Astrocyte of the spinal cord (primary cell): ENCODE results near the gene NRF1.

ENCODE experiments used
- DNase-seq: peaks from one replicate; pipeline ENCODE4 v3.0.0; 2011; ENCODE audit warnings: low read depth, low spot score
- H3K4me3 ChIP-seq: 2 replicates; pipeline ENCODE4 v1.5.1; 2011; ENCODE audit warnings: low read depth, mild to moderate bottlenecking, low read length, moderate library complexity
- in situ Hi-C: cut with HindIII; loops from 2 replicates; pipeline ENCODE4 v1.10.0; 2017; ENCODE audit warnings: low sequenced_read_pairs
- TF ChIP-seq, protein P1 (sequence below): IDR thresholded peaks from 2 replicates; pipeline ENCODE4 v1.5.1; 2012; ENCODE audit warnings: low read depth, mild to moderate bottlenecking, low read length, inconsistent platforms

Gene NRF1

DNA sequence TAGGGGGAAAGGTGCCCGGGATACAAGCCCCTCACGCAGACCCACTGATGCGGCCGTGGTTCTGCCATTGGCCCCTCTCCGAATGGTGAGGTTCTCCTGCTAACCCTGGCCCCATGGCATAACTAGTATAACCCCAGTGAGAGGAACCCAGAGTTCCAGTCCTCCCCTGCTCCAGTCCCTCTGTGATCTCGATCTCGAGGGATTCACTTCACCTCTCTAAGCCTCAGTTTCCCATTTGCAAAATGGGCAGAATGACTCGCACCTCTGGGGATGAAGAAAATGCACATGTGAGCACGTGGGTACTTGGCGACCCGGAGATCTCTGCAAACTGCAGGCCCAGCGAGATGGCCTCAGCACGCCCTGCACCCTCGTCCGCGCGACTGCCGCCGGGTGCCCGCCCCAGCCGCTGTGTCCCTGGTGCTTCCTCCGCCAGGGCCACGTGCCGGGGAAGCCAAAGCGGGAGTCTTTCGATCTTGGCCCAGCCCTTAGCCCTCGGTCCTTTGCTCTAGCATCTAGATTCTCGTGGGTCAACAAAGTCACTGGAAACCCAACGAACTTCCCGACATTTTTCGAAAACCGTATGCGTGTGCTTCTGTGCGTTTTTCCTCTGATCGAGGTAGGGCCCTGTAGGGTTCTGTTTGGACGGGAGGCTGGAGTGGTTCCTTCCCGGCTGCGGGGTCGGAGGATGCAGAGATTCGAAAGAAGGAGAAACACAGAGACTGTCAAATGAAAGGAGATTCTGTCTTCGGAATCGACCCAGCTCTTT, 171.5 kb downstream of the NRF1 start:
- H3K4me3 ChIP-seq = no peak overlapping the region
- in situ Hi-C loops = no loop called here
- no peak for DNase-seq
- TF ChIP-seq, protein P1, sequence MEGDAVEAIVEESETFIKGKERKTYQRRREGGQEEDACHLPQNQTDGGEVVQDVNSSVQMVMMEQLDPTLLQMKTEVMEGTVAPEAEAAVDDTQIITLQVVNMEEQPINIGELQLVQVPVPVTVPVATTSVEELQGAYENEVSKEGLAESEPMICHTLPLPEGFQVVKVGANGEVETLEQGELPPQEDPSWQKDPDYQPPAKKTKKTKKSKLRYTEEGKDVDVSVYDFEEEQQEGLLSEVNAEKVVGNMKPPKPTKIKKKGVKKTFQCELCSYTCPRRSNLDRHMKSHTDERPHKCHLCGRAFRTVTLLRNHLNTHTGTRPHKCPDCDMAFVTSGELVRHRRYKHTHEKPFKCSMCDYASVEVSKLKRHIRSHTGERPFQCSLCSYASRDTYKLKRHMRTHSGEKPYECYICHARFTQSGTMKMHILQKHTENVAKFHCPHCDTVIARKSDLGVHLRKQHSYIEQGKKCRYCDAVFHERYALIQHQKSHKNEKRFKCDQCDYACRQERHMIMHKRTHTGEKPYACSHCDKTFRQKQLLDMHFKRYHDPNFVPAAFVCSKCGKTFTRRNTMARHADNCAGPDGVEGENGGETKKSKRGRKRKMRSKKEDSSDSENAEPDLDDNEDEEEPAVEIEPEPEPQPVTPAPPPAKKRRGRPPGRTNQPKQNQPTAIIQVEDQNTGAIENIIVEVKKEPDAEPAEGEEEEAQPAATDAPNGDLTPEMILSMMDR = no peak

DNA sequence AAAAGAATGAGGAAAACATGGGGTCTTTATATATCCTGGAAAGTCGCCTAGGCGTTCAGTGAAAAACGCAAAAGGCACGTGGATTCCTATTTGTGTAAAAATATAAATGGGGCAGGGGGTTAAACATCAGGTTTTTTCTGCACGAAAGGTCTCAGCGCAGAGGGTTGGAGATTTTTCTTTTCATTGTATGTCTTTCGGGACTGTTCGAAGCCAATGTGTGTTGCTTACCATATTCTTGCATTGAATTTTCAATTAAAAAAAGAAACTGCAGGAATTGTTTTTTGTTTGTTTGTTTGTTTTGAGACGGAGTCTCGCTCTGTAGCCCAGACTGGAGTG, 172.0 kb downstream of the NRF1 start:
- no peak overlapping the region for H3K4me3 ChIP-seq
- no peak for DNase-seq

DNA sequence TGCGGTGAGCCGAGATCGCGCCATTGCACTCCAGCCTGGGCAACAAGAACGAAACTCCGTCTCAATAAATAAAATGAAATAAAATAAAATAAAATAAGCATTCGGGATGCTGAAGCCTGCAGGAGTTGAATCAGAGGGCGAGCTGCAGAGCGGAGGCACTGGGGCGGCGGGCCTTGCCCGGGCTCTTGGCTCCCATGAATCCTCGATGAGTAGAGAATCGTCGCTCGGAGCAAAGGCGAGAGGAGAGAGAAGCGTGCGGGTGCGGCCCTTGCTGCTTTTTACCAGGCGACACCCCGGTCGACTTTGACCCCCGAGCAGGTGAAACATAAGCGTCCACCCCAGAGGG, 172.9 kb downstream of the NRF1 start:
- DNase-seq = no peak
- TF ChIP-seq, protein P1 = no peak
- H3K4me3 ChIP-seq = no peak overlapping the region
- in situ Hi-C loops = no loop called here

More for the DNA sequence above, 172.0 kb downstream of the NRF1 start:
- TF ChIP-seq, protein P1 = no peak
- in situ Hi-C loops = no loop called here

DNA sequence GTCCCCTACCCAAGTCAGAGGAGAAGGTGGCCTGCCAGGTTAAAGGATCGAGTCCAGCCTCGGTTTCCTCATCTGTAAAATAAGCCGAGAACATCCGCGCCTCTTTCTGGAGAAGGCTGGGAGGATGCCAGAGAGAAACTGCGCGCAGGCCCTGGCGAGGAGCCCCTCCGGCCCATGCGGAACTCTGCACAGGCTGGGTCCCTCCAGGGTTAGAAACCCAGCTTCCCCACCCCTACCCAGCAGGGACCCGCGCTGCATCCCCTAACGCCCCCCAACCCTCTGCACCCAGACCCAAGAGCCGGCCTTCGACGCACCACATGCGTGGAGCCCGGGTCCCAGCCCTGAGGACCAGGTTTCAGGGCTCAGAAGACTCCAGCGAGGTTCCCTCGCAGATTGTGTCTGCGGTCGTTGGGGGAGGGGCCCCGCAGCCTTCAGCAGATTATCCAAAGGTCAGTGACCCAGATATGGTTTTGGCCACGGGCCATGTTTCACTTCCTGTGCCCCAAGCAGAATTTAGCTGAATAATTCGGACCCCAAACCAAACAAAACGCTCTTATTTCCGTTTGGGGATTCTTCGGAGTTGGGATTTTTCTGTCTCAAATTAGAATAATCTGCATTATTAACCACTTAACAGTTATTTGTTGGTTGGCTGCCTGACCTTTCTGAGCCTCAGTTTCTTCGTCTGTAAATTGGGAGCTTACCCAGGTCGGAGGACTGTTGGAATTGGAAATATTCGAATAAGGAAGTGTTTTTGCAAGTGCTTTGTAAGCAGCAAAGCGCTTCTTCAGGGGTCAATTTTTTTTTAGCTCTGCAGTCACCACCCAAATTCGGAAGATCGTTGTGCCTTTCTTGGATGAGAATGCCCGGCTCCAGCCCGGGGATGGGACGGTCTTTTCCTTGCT, 173.5 kb downstream of the NRF1 start:
- in situ Hi-C loops = no loop called here
- no peak overlapping the region for H3K4me3 ChIP-seq
- DNase-seq = no peak
- TF ChIP-seq, protein P1 = no peak

DNA sequence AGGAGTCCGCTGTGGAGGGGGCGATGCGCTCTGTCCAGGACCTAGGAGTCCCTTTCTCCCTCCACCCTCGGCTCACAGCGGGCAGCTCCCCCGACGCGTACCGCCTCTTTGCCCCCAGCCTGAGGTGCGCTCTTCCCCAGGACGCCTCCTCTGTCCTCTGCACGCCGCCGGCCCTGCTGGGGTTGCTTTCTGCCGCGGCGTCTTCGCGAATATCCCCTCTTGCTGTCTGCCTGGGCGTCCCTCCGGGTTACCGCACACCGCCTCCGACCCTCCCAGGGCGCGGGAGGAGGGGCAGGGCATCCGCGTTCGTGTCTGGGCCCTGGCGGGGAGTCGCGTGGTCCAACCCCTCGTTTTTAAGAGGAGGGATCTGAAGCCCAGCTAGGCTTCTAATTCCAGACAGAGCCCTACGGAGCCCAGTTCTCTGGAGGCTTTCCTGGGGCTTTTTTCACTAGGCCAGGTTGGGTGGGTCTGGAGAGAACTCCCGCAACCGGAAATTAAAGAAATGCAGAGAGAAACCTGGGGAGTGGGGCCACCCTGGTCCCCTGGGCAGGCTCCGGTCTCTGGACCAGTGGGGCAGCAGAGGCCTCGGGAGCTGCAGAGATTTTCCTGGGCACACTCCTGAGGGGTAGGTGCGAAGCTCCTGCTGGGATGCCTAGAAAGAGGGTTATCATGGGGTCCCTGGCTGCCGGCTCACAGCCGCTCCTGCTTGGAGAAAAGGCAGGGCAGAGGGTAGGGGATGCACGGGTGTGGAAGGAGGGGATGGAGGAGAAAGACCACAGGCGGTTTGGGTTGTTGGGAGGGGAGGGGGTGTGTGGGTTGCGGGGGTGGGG, 174.4 kb downstream of the NRF1 start:
- in situ Hi-C loops = no loop called here
- no peak for DNase-seq
- TF ChIP-seq, protein P1 = no peak
- H3K4me3 ChIP-seq = no peak overlapping the region

DNA sequence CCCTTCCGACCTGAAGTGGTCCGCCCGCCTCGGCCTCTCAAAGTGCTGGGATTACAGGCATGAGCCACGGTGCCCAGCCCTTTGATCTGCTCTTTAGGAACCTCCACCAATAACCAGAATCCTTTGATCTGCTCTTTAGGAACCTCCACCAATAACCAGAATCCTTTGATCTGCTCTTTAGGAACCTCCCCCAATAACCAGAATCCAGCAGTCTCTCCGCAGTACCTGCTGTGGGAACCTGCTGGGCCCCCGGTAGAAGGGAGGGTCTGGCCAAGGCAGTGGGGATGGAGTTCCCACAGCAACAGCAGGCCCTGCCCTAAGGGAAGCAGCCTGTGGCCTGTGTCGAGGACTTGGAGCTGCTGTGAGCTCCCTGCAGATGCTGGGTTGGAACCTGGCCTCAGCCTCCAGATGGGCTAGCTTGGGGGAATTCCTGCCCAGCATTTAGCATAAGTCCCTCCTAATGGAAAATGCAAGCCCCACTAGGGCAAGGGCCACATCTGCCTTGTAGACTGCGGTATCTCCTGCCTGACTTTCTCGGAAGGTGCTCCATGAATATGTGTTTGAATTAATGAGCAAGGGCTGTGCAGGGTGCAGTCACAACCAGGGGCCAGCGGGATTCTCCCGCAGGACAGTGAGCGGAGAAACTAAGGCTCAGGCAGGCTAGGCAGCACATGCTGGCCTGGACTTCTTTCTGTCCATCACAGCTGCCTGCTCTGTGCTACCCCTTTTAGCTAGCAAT, 175.5 kb downstream of the NRF1 start:
- DNase-seq = no peak
- TF ChIP-seq, protein P1 = no peak
- H3K4me3 ChIP-seq = no peak overlapping the region
- in situ Hi-C loops = no loop called here
